HG03175 (cell line): ENCODE results near the gene TBC1D22B.
"Not testable (repeated sequence)": the region's sequence is repeated elsewhere in the genome, so short reads cannot be mapped to it uniquely, and the experiment has no call there.

Experiments used
- ATAC-seq: cut with Tn5 transposase; IDR thresholded peaks from one replicate; pipeline ENCODE4 v1.9.1; 2021; ENCODE audit warnings: mild to moderate bottlenecking, moderate library complexity; ENCODE audit not compliant: unreplicated experiment

Gene TBC1D22B

GRCh38 chr6:37265001-37265400 lies 7.4 kb downstream of the TBC1D22B start:
- no peak for ATAC-seq

GRCh38 chr6:37265860-37266259 lies 8.3 kb downstream of the TBC1D22B start:
- ATAC-seq: no peak

DNA sequence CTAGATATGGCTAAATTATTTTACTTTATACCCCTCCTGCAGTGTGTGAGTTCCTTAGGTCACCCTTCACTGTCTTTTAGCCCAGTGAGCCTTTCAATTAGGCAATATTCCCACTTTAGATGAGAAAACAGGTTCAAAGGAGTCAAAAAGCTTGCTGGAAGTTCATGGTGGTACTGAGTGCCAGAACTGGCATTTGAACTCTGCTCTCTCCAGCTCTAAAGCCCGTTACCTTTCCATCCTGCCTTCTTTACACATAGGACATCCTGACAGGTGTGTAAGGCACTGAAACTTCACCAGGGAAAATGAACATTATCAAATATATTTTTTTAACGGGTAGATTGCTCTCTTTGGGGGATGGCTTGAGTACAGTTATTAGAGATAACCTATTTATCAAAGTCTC lies 11.5 kb downstream of the TBC1D22B start:
- no peak for ATAC-seq

DNA sequence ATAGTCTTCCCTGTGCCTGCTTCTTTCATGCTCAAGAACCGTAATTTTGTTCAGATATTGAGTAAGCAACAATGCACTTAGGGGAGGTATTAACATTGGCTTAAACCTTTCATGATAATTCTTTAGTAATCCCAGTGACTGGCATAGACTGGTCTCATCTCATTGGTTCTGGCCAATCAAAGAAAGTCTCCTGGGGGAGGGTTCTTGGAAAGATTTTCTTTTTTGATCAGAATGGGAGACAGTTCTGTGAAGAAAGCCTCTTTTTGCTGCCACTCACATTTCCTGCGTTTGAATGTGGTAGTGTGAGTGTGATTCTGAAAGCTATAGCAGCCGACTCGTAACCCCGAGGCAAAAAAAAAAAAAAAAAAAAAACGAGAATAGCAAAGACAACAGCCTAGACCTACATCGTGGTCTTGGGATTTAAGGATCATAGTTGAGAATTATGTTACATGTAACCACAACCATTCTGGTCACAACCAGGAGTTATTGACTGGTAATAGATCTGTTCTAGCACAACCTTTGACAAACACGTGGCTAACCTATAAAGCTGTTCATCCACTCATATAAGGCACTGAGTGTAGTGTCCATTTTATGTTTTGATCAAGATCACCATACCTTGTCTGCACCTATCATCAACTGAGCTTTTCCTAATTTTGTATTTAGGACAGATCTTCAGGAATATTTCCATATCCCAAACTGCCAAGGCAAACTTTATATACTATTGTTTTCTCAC lies 15.4 kb downstream of the TBC1D22B start:
- ATAC-seq: no peak

DNA sequence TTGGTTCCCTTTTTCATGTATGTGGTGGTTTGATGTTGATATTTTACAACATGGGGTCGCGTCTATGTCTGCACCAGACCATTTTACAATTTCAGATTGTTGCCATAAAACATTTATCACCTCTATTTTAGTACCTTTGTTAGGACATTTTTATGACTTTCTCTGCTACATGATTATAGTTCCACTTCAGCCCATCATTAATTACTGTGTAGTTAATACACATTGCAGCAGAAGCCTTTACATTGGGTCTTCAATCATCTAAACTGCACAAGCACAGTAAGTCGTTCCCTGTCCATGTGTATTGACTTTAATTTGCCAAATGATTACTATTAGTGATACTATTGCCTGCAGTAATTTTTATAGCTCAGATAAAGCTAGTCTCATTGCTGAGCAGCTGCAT lies 16.1 kb downstream of the TBC1D22B start:
- no peak for ATAC-seq

DNA sequence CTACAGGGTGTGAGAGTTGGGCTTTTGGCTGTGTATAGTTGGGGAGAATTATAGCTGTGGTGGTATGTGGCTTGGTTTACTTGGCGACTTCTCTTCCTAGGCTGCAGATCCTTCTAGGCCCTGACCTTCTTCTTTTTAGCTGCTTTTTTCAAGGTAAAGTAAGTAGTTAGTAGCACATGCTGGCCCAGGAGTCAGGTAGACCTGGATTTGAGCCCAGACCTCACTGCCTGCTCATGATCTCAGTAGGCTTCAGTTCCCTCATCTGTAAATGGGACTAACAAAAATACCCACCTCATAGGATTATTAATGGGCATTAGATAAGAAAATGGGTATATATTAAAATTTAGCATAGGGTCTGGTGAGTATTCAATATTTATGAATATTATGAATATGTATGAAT lies 17.8 kb downstream of the TBC1D22B start:
- no peak for ATAC-seq

DNA sequence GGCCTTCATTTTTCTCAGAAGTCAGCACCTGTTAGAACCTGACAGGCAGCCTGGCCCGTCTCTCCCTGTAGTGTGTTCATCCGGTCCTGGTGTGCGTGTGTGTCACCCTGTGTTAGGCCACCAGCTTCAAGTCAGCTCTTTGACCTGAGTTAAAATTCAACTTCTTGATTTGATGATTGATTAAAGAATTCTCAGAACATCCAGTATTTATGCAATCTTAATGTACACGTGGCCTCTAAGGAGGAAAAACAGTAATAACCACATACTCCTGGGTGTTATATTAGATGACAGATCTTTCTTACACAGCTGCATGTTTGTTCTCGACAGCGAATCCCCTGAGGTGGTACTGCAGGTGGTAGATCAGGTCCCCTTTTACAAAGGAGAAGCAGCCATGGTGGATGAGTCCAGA lies 19.4 kb downstream of the TBC1D22B start:
- ATAC-seq: no peak

GRCh38 chr6:37279366-37280134 lies 22.0 kb downstream of the TBC1D22B start:
- ATAC-seq: no peak

DNA sequence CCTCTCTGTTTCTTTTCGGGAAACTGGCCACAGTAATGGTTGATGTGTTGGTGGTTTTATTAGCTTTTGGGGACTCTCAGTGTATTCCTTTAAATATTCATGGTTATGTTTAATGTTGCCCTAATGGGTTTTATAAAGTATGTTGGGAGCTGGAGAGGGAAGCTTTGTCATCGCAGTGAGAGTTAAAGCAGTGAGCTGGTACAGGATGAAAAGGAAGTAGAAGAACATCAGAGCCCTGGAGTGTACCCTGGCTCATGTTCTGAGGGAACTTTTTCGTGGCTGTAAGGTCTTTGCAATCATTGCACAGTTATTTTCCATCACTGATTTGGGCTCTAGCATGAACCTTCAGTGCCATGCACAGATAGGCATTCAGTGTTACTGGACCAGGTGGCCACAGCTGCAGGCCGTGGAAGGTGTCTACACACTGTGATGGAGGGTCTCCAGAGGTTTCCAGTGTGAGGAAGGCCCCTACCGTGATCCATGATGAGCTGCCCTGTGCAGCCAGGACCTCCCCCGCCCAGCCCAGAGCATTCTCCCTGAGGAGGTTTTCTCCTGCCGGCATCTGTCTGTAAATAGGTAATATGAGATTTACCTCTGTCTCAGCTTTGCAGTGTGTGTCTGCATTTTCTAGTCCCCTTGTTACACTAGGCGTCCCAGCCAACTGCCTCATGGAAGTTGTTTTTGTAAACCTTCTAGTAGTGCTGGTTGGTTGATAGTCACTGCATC lies 22.8 kb downstream of the TBC1D22B start:
- no peak for ATAC-seq

GRCh38 chr6:37282371-37282770 lies 24.8 kb downstream of the TBC1D22B start:
- no peak for ATAC-seq

GRCh38 chr6:37283268-37283667 lies 25.7 kb downstream of the TBC1D22B start:
- no peak for ATAC-seq

DNA sequence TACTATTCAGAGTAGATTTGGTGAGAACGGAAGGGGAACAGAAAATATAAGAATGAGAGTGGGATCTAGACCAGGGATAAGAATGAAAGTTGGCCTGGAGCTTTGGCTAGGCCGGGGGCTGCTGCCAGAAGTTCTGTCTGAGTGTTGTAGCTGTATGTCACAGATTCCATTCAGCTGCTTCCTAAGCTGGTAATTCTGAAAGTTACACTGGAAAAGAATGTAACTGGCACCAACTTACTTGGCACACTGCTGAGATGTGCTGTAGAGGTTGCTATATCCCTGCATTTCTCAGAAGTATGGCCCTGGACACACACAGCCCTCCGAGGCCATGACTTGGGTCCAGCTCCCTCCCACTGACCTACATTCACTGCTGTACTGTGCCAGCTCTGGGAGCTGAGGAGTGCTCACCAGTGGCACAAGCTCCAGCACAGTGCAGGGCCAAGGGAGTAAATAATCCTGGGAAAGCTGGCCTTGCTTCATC lies 26.1 kb downstream of the TBC1D22B start:
- no peak for ATAC-seq

DNA sequence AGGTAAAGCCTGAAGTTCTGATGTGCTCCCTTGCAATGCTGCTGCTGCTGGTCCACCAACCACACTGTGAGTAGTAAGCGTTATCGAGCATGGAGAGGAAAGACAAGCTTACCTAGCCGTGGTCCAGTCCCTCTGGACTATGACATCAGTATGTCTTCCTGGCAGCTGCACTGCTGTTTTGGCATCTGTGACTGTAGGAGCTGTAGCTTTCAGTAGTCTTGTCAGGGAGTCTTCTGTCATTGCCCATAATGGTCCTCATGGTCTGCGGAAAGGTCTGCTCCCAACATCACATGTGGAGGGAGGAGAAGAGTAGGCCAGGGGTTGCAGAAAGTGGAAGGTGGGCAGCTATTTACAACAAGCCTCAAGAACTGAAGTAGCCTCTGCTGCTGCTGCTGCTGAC lies 27.2 kb downstream of the TBC1D22B start:
- ATAC-seq: no peak

- ATAC-seq: peak; percentile 59
Observed at GRCh38 chr6:37285861-37286311, 28.3 kb downstream of the TBC1D22B start.

GRCh38 chr6:37287519-37288157 lies 30.1 kb downstream of the TBC1D22B start:
- ATAC-seq: no peak

DNA sequence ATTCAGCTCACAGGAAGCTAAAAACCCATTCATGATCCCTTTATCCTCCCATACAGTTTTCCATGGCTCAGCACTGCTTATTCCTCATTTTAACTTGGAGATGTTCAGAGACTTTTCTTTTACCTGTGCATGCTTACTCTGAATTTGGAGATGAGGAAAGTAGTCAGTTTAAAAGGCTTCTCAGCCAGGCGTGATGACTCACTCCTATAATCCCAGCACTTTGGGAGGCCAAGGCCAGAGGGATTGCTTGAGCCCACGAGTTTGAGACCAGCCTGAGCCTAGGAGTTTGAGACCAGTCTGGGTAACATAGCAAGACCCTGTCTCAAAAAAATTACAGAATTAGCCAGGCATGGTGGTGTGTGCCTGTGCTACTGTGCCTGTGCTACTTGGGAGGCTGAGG lies 30.7 kb downstream of the TBC1D22B start:
- ATAC-seq: no peak

GRCh38 chr6:37289931-37290330 lies 32.4 kb downstream of the TBC1D22B start:
- no peak for ATAC-seq

GRCh38 chr6:37293426-37293825 lies 35.9 kb downstream of the TBC1D22B start:
- ATAC-seq: no peak

DNA sequence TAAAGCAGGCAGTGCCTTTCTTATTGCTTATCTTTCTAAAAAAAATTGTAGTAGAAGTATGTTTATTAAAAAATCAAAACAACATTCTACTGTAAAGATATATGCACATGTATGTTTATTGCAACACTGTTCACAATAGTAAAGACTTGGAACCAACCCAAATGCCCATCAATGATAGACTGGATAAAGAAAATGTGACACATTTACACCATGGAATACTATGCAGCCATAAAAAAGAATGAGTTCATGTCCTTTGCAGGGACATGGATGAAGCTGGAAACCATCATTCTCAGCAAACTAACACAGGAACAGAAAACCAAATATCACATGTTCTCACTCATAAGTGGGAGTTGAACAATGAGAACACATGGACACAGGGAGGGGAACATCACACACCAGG lies 40.1 kb downstream of the TBC1D22B start:
- not testable (repeated sequence) for ATAC-seq

- ATAC-seq: no peak
Observed at GRCh38 chr6:37298958-37299357, 41.4 kb downstream of the TBC1D22B start.

- ATAC-seq: no peak
Observed at GRCh38 chr6:37299990-37300389, 42.4 kb downstream of the TBC1D22B start.
